ENCODE results near the gene AQP5. TPM values are rescaled to one million over a fixed set of nuclear protein-coding genes. Genes with fewer than 3 reads are reported as not detected.

AQP5 gene
- total RNA-seq, 4 donors from 2014 or later = 0.21 TPM; not detected in 3

GRCh38 chr12:49990273-49990672 is 28.6 kb downstream of the AQP5 start:
- Histone ChIP-seq H3K4me1 (no peaks in the 10 kb centered on the region), H3K36me3 (peaks cover 0 to 49% (median 4%) of the 10 kb centered on the region in 3 donors), H3K4me3 (no peak overlapping the region), H3K27me3 (no peaks in the 10 kb centered on the region), H3K27ac (no peak overlapping the region), H3K9me3 (no peaks in the 10 kb centered on the region)
- no peak for DNase-seq (ENCODE audit: low spot score in 2 of 2)
- WGBS, 2 donors = 81 to 84% methylated on average over 4 of the region's 4 CpGs
- no peak for TF ChIP-seq POLR2A (IDR thresholded peaks at IDR 0.05)

GRCh38 chr12:49998453-49998852 is 36.8 kb downstream of the AQP5 start:
- no peaks in the 10 kb centered on the region for H3K9me3 ChIP-seq
- 89 to 95% methylated on average over 2 of the region's 2 CpGs for WGBS, 2 donors
- no peaks in the 10 kb centered on the region for H3K27me3 ChIP-seq
- no peak for DNase-seq (ENCODE audit: low spot score in 2 of 2)
- no peak overlapping the region for H3K27ac ChIP-seq
- TF ChIP-seq EP300 (IDR thresholded peaks at IDR 0.05) (no peak), CTCF (IDR thresholded peaks at IDR 0.05) (no peak), POLR2A (IDR thresholded peaks at IDR 0.05) (no peak)
- H3K4me1 ChIP-seq = no peaks in the 10 kb centered on the region
- H3K36me3 ChIP-seq = peaks cover 0 to 70% (median 0%) of the 10 kb centered on the region in 3 donors
- H3K4me3 ChIP-seq = no peak overlapping the region

GRCh38 chr12:50003595-50003994 is 41.9 kb downstream of the AQP5 start:
- no peaks in the 10 kb centered on the region for H3K9me3 ChIP-seq
- no peaks in the 10 kb centered on the region for H3K4me1 ChIP-seq
- no peaks in the 10 kb centered on the region for H3K27me3 ChIP-seq
- no peak overlapping the region for H3K27ac ChIP-seq
- peaks cover 0 to 29% (median 0%) of the 10 kb centered on the region in 3 donors for H3K36me3 ChIP-seq
- WGBS, 2 donors = 84 to 87% methylated on average over 2 of the region's 2 CpGs
- H3K4me3 ChIP-seq = no peak overlapping the region
- DNase-seq (ENCODE audit: low spot score in 2 of 2) = no peak
- no peak for TF ChIP-seq EP300 (IDR thresholded peaks at IDR 0.05)
- TF ChIP-seq CTCF (IDR thresholded peaks at IDR 0.05) = no peak
- no peak for TF ChIP-seq POLR2A (IDR thresholded peaks at IDR 0.05)

- Histone ChIP-seq H3K27ac (no peak overlapping the region), H3K4me1 (no peaks in the 10 kb centered on the region), H3K36me3 (peaks cover 0 to 18% (median 0%) of the 10 kb centered on the region in 3 donors), H3K9me3 (no peaks in the 10 kb centered on the region), H3K4me3 (no peak overlapping the region), H3K27me3 (no peaks in the 10 kb centered on the region)
- TF ChIP-seq POLR2A (IDR thresholded peaks at IDR 0.05) (no peak), EP300 (IDR thresholded peaks at IDR 0.05) (no peak), CTCF (IDR thresholded peaks at IDR 0.05) (no peak)
- DNase-seq (ENCODE audit: low spot score in 2 of 2) = no peak
Measured at GRCh38 chr12:50004696-50005095, 43.0 kb downstream of the AQP5 start.

- 65 to 97% methylated on average over 3 of the region's 3 CpGs for WGBS, 2 donors
- Histone ChIP-seq H3K4me3 (no peak overlapping the region), H3K36me3 (peaks cover 0 to 14% (median 0%) of the 10 kb centered on the region in 3 donors), H3K27ac (no peak overlapping the region), H3K9me3 (no peaks in the 10 kb centered on the region), H3K4me1 (no peaks in the 10 kb centered on the region), H3K27me3 (no peaks in the 10 kb centered on the region)
- TF ChIP-seq EP300 (IDR thresholded peaks at IDR 0.05) (no peak), POLR2A (IDR thresholded peaks at IDR 0.05) (no peak), CTCF (IDR thresholded peaks at IDR 0.05) (no peak)
- no peak for DNase-seq (ENCODE audit: low spot score in 2 of 2)
Measured at GRCh38 chr12:50005175-50005574, 43.5 kb downstream of the AQP5 start.

GRCh38 chr12:50006280-50006679 is 44.6 kb downstream of the AQP5 start:
- TF ChIP-seq EP300 (IDR thresholded peaks at IDR 0.05) (no peak), CTCF (IDR thresholded peaks at IDR 0.05) (no peak), POLR2A (IDR thresholded peaks at IDR 0.05) (no peak)
- Histone ChIP-seq H3K36me3 (peaks cover 0 to 3% (median 0%) of the 10 kb centered on the region in 3 donors), H3K4me3 (no peak overlapping the region), H3K4me1 (no peaks in the 10 kb centered on the region), H3K9me3 (no peaks in the 10 kb centered on the region), H3K27ac (no peak overlapping the region), H3K27me3 (no peaks in the 10 kb centered on the region)
- no peak for DNase-seq (ENCODE audit: low spot score in 2 of 2)
- WGBS, 2 donors = 92 to 95% methylated on average over 7 of the region's 7 CpGs
